Thyroid gland (tissue), 4 donors: ENCODE measurements around the gene ST3GAL4.

Source experiments
- CTCF ChIP-seq, 6 experiments: fragments of 200-600 bp in 3 of 6; fragments of 450-650 bp in 3 of 6; sonication (generic) in 3 of 6; IDR thresholded peaks; one replicate each; pipeline ENCODE4 v1.5.1; 2016 to 2019; ENCODE audit warnings: antibody characterized with exemption in 6 of 6, mild to moderate bottlenecking in 2 of 6, inconsistent platforms in 1 of 6, moderate library complexity in 1 of 6
- POLR2A ChIP-seq, 2 donors: fragments of 450-650 bp; IDR thresholded peaks; one replicate each; pipeline ENCODE4 v1.6.1; 2017; ENCODE audit warnings: antibody characterized with exemption in 2 of 2, mild to moderate bottlenecking in 2 of 2, moderate library complexity in 1 of 2

GRCh38 chr11:126396965-126397364 lies 41.5 kb downstream of the ST3GAL4 start:
- no peak for TF ChIP-seq CTCF (IDR thresholded peaks at IDR 0.05)
- no peak for TF ChIP-seq POLR2A (IDR thresholded peaks at IDR 0.05)
